ENCODE results near the gene HOXD8. TPM values are rescaled to one million over a fixed set of nuclear protein-coding genes. Genes with fewer than 3 reads are reported as not detected.

Gene HOXD8
- total and polyA plus RNA-seq, 4 donors, result 0.34 to 1.6 (median 1.0) TPM

DNA sequence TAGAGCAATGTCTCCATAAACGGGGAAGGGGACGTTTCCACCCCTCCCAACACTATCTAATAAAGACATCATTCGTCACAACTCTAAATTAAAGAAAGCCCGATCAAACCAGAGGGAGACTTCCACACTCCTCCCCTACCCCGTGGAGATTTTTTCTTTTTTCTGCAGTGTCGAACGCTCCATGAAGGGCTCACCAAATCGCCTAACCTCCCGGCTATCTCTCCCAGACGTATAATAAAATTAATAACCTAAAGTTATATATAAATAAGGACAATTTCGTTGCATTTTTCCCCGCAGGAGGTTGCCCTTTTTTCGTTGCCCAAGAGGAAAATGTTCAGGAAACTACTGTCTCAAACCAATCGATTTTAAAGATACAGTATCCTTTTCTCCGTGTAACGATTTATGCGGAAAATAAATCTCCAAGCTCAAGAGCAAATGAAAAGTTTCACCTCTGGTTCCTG lies 48.1 kb upstream of the HOXD8 start:
- no peak for ATAC-seq (ENCODE audit: insufficient read depth, low FRiP score)
- TF ChIP-seq, protein P1, sequence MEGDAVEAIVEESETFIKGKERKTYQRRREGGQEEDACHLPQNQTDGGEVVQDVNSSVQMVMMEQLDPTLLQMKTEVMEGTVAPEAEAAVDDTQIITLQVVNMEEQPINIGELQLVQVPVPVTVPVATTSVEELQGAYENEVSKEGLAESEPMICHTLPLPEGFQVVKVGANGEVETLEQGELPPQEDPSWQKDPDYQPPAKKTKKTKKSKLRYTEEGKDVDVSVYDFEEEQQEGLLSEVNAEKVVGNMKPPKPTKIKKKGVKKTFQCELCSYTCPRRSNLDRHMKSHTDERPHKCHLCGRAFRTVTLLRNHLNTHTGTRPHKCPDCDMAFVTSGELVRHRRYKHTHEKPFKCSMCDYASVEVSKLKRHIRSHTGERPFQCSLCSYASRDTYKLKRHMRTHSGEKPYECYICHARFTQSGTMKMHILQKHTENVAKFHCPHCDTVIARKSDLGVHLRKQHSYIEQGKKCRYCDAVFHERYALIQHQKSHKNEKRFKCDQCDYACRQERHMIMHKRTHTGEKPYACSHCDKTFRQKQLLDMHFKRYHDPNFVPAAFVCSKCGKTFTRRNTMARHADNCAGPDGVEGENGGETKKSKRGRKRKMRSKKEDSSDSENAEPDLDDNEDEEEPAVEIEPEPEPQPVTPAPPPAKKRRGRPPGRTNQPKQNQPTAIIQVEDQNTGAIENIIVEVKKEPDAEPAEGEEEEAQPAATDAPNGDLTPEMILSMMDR (IDR thresholded peaks at IDR 0.05; ENCODE audit: control extremely low read depth, extremely low read depth), result no peak

DNA sequence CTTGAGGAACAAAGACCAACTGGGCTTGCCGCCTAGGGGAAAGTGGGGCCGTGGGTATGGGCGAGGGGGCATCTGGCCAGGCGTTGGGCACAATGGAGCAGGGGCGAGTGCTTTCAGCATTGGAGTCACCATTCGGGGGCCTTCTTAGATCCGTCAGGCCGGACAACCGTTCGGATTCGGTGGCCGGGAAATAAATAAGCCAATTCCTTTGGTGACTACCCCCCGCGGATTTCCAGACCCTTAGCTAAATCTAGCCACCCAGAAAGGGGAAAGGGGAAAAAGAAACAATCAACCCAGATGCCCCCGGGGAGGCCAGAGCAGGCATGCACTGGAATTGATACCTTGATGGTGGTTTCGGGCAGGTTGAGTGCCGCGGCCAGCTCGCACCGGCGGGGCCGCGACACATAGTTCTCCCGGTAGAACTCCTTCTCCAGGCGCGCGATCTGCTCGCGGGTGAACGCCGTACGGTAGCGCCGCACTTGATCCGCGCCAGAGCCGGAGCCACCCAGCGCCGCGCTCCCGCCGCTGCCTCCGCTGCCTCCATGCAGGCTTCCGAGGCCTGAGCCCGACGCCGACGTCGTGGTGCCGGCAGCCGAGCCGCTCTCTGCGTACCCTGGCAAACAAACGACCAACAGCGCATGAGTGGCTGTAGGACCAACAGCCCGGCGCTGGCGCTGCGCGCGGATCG lies 47.5 kb upstream of the HOXD8 start:
- Histone ChIP-seq H3K27ac (ENCODE audit: low read depth in 1 of 2, low read length in 1 of 2) (no peak overlapping the region), H3K4me1 (ENCODE audit: control insufficient read depth in 5 of 5, insufficient read depth in 5 of 5, low read length in 5 of 5) (peaks cover 0 to 26% (median 7%) of the 10 kb centered on the region in 5 donors), H3K9me3 (ENCODE audit: control insufficient read depth in 4 of 4, insufficient read depth in 3 of 4, low read length in 3 of 4) (peaks cover 0 to 22% (median 0%) of the 10 kb centered on the region in 4 donors), H3K36me3 (ENCODE audit: control insufficient read depth in 4 of 4, insufficient read depth in 4 of 4, low read length in 4 of 4) (no peaks in the 10 kb centered on the region), H3K27me3 (ENCODE audit: control insufficient read depth in 3 of 3, insufficient read depth in 3 of 3, low read length in 2 of 3) (peaks cover 8 to 94% (median 92%) of the 10 kb centered on the region in 3 donors), H3K9ac (ENCODE audit: insufficient read depth in 1 of 2, low read length in 2 of 2) (no peak overlapping the region), H3K4me3 (no peak overlapping the region)
- WGBS, 2 donors, result 3 to 9% methylated on average over 61 to 62 of the region's 62 CpGs
- ATAC-seq (ENCODE audit: insufficient read depth, low FRiP score), result no peak
- TF ChIP-seq, protein P1 (IDR thresholded peaks at IDR 0.05; ENCODE audit: control extremely low read depth, extremely low read depth), result no peak
- DNase-seq, result peak in 2 of 3 donors; percentile 53 to 61

More for the DNA sequence above, 48.1 kb upstream of the HOXD8 start:
- no peak overlapping the region for H3K4me3 ChIP-seq
- no peak overlapping the region for H3K27ac ChIP-seq (ENCODE audit: low read depth in 1 of 2, low read length in 1 of 2)
- no peak overlapping the region for H3K9ac ChIP-seq (ENCODE audit: insufficient read depth in 1 of 2, low read length in 2 of 2)
- 6 to 11% methylated on average over 17 of the region's 17 CpGs for WGBS, 2 donors
- peaks cover 0 to 26% (median 7%) of the 10 kb centered on the region in 5 donors for H3K4me1 ChIP-seq (ENCODE audit: control insufficient read depth in 5 of 5, insufficient read depth in 5 of 5, low read length in 5 of 5)
- DNase-seq, result peak in 1 of 3 donors; percentile 65
- H3K27me3 ChIP-seq (ENCODE audit: control insufficient read depth in 3 of 3, insufficient read depth in 3 of 3, low read length in 2 of 3), result peaks cover 12 to 94% (median 92%) of the 10 kb centered on the region in 3 donors
- no peaks in the 10 kb centered on the region for H3K36me3 ChIP-seq (ENCODE audit: control insufficient read depth in 4 of 4, insufficient read depth in 4 of 4, low read length in 4 of 4)
- H3K9me3 ChIP-seq (ENCODE audit: control insufficient read depth in 4 of 4, insufficient read depth in 3 of 4, low read length in 3 of 4), result peaks cover 0 to 22% (median 0%) of the 10 kb centered on the region in 4 donors

DNA sequence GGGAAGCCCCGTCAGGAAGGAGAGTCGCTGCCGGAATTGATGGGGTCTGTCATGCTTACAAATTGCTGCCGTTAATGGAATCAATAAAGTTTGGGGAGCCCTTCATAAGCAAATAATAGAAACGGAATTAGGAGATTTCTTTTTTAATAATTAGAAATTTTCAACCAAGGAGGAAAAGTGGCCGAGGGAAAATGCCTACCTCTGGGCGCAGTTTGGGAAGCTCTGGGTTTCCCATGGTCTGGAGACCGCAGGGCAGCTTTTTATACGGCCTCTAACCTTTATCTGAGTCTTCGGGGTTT lies 47.0 kb upstream of the HOXD8 start:
- peaks cover 8 to 94% (median 92%) of the 10 kb centered on the region in 3 donors for H3K27me3 ChIP-seq (ENCODE audit: control insufficient read depth in 3 of 3, insufficient read depth in 3 of 3, low read length in 2 of 3)
- ATAC-seq (ENCODE audit: insufficient read depth, low FRiP score) (no peak), DNase-seq (no peak)
- no peak overlapping the region for H3K27ac ChIP-seq (ENCODE audit: low read depth in 1 of 2, low read length in 1 of 2)
- H3K9ac ChIP-seq (ENCODE audit: insufficient read depth in 1 of 2, low read length in 2 of 2), result no peak overlapping the region
- no peak overlapping the region for H3K4me3 ChIP-seq
- no peaks in the 10 kb centered on the region for H3K36me3 ChIP-seq (ENCODE audit: control insufficient read depth in 4 of 4, insufficient read depth in 4 of 4, low read length in 4 of 4)
- peaks cover 0 to 26% (median 7%) of the 10 kb centered on the region in 5 donors for H3K4me1 ChIP-seq (ENCODE audit: control insufficient read depth in 5 of 5, insufficient read depth in 5 of 5, low read length in 5 of 5)
- TF ChIP-seq, protein P1 (IDR thresholded peaks at IDR 0.05; ENCODE audit: control extremely low read depth, extremely low read depth), result no peak
- peaks cover 0 to 24% (median 0%) of the 10 kb centered on the region in 4 donors for H3K9me3 ChIP-seq (ENCODE audit: control insufficient read depth in 4 of 4, insufficient read depth in 3 of 4, low read length in 3 of 4)
- 5 to 11% methylated on average over 10 of the region's 10 CpGs for WGBS, 2 donors

Data from lung (tissue), 12 donors.